H9 (cell line): Measurements from ENCODE around the gene TPRX1. TPM values are rescaled to one million over a fixed set of nuclear protein-coding genes. Genes with fewer than 3 reads are reported as not detected.

Experiments used
- DNase-seq: peaks from one replicate; pipeline ENCODE4 v3.0.0-alpha.2; 2017
- H2AFZ ChIP-seq: one replicate; pipeline ENCODE4 v1.6.1; 2013; ENCODE audit warnings: mild to moderate bottlenecking, low read length, control low read depth, moderate library complexity
- H2AK5ac ChIP-seq: 2 replicates; pipeline ENCODE4 v1.6.1; 2013; ENCODE audit warnings: low read length, control low read depth, mixed read lengths; ENCODE audit not compliant: insufficient read length
- H2BK120ac ChIP-seq: one replicate; pipeline ENCODE4 v1.6.1; 2013; ENCODE audit warnings: low read depth, mild to moderate bottlenecking, low read length, control low read depth, inconsistent platforms; ENCODE audit not compliant: poor library complexity, severe bottlenecking
- H2BK12ac ChIP-seq: 2 replicates; pipeline ENCODE4 v1.6.1; 2013; ENCODE audit warnings: low read length, control low read depth, mixed read lengths, low read depth; ENCODE audit not compliant: insufficient read length
- H2BK15ac ChIP-seq: 2 replicates; pipeline ENCODE4 v1.6.1; 2013; ENCODE audit warnings: low read depth, low read length, control low read depth
- H2BK20ac ChIP-seq: one replicate; pipeline ENCODE4 v1.6.1; 2013; ENCODE audit warnings: low read depth, mild to moderate bottlenecking, low read length, control low read depth, inconsistent platforms; ENCODE audit not compliant: poor library complexity, severe bottlenecking
- H2BK5ac ChIP-seq: 2 replicates; pipeline ENCODE4 v1.6.1; 2013; ENCODE audit warnings: low read length, control low read depth, mixed read lengths; ENCODE audit not compliant: insufficient read length
- H3K14ac ChIP-seq: 2 replicates; pipeline ENCODE4 v1.6.1; 2013; ENCODE audit warnings: low read length, control low read depth; ENCODE audit not compliant: insufficient read depth
- H3K18ac ChIP-seq: 2 replicates; pipeline ENCODE4 v1.6.1; 2013; ENCODE audit warnings: low read depth, mild to moderate bottlenecking, mixed read lengths, low read length, control low read depth; ENCODE audit not compliant: insufficient read length
- H3K23ac ChIP-seq: 2 replicates; pipeline ENCODE4 v1.6.1; 2013; ENCODE audit warnings: low read length, control low read depth, mixed read lengths, low read depth; ENCODE audit not compliant: insufficient read length
- H3K23me2 ChIP-seq: 2 replicates; pipeline ENCODE4 v1.6.1; 2013; ENCODE audit warnings: low read depth, mild to moderate bottlenecking, mixed read lengths, low read length, control low read depth; ENCODE audit not compliant: insufficient read length, poor library complexity, severe bottlenecking
- H3K27ac ChIP-seq: 2 replicates; pipeline ENCODE4 v1.5.1; 2013; ENCODE audit warnings: low read length, control low read depth, mixed read lengths, low read depth; ENCODE audit not compliant: insufficient read length
- H3K27me3 ChIP-seq: 2 replicates; pipeline ENCODE4 v1.6.1; 2013; ENCODE audit warnings: low read length, control low read depth, inconsistent platforms; ENCODE audit not compliant: insufficient read depth
- H3K4ac ChIP-seq: 2 replicates; pipeline ENCODE4 v1.6.1; 2013; ENCODE audit warnings: low read depth, mild to moderate bottlenecking, control low read depth, inconsistent platforms, low read length, moderate library complexity
- H3K4me1 ChIP-seq: 2 replicates; pipeline ENCODE4 v1.6.1; 2013; ENCODE audit warnings: low read length, control low read depth, inconsistent platforms; ENCODE audit not compliant: insufficient read depth
- H3K4me2 ChIP-seq: 2 replicates; pipeline ENCODE4 v1.6.1; 2013; ENCODE audit warnings: low read length, control low read depth, mixed read lengths; ENCODE audit not compliant: insufficient read length, insufficient read depth
- H3K56ac ChIP-seq: 2 replicates; pipeline ENCODE4 v1.6.1; 2013; ENCODE audit warnings: low read depth, mild to moderate bottlenecking, mixed read lengths, low read length, control low read depth; ENCODE audit not compliant: insufficient read length
- H3K79me1 ChIP-seq: 2 replicates; pipeline ENCODE4 v1.6.1; 2013; ENCODE audit warnings: low read depth, mild to moderate bottlenecking, moderate library complexity, low read length, control low read depth, inconsistent platforms; ENCODE audit not compliant: insufficient read depth, poor library complexity, severe bottlenecking
- H3K79me2 ChIP-seq: 2 replicates; pipeline ENCODE4 v1.6.1; 2013; ENCODE audit warnings: low read length, control low read depth, inconsistent platforms; ENCODE audit not compliant: insufficient read depth
- H3K9ac ChIP-seq: 2 replicates; pipeline ENCODE4 v1.6.1; 2013; ENCODE audit warnings: low read length, control low read depth, mixed read lengths; ENCODE audit not compliant: insufficient read length; ENCODE audit errors: extremely low read depth
- H3K9me3 ChIP-seq: one replicate; pipeline ENCODE4 v1.6.1; 2013; ENCODE audit warnings: low read depth, low read length, inconsistent platforms; ENCODE audit not compliant: control insufficient read depth
- H3T11ph ChIP-seq: one replicate; pipeline ENCODE4 v1.6.1; 2013; ENCODE audit warnings: mild to moderate bottlenecking, low read length, control low read depth, inconsistent platforms
- H4K20me1 ChIP-seq: one replicate; pipeline ENCODE4 v1.6.1; 2013; ENCODE audit not compliant: control insufficient read depth, insufficient read length, insufficient read depth
- H4K5ac ChIP-seq: 2 replicates; pipeline ENCODE4 v1.6.1; 2013; ENCODE audit warnings: low read depth, mild to moderate bottlenecking, mixed read lengths, low read length, control low read depth; ENCODE audit not compliant: insufficient read length
- H4K8ac ChIP-seq: replicated peaks from 2 replicates; pipeline ENCODE4 v1.6.1; 2013; ENCODE audit warnings: low read length, control low read depth, mixed read lengths, low read depth; ENCODE audit not compliant: insufficient read length
- H4K91ac ChIP-seq: 2 replicates; pipeline ENCODE4 v1.6.1; 2013; ENCODE audit warnings: low read depth, mild to moderate bottlenecking, moderate library complexity, mixed read lengths, low read length, control low read depth; ENCODE audit not compliant: insufficient read length
- H3K27ac Mint-ChIP-seq, 3 experiments: 2 replicates in 2 of 3; 3 replicates in 1 of 3; pipeline ENCODE4 v1.8.0; 2020 to 2021; ENCODE audit warnings: mixed read lengths in 3 of 3, mild to moderate bottlenecking in 1 of 3, moderate library complexity in 1 of 3
- H3K27me3 Mint-ChIP-seq: 2 replicates; pipeline ENCODE4 v1.8.0; 2021; ENCODE audit warnings: low read depth, mild to moderate bottlenecking, moderate library complexity, mixed read lengths
- H3K36me3 Mint-ChIP-seq, 3 experiments: 2 replicates in 2 of 3; 3 replicates in 1 of 3; pipeline ENCODE4 v1.8.0; 2020 to 2021; ENCODE audit warnings: low read depth in 3 of 3, mixed read lengths in 3 of 3; ENCODE audit not compliant: insufficient read depth in 1 of 3
- H3K4me1 Mint-ChIP-seq, 2 experiments: 2 replicates each; pipeline ENCODE4 v1.8.0; 2020; ENCODE audit warnings: mixed read lengths in 2 of 2
- H3K4me3 Mint-ChIP-seq, 2 experiments: 2 replicates in 1 of 2; 3 replicates in 1 of 2; pipeline ENCODE4 v1.8.0; 2020 to 2021; ENCODE audit warnings: mild to moderate bottlenecking in 2 of 2, mixed read lengths in 2 of 2, moderate library complexity in 1 of 2
- H3K9me3 Mint-ChIP-seq, 2 experiments: 2 replicates in 1 of 2; 3 replicates in 1 of 2; pipeline ENCODE4 v1.8.0; 2020; ENCODE audit warnings: mild to moderate bottlenecking in 2 of 2, mixed read lengths in 2 of 2, moderate library complexity in 1 of 2
- WGBS: extraction: QIAGEN DNeasy Blood & Tissue Kit; methylation state at CpG from one replicate; pipeline ENCODE4 v1.1.7; 2013; ENCODE audit warnings: missing lambda C conversion rate, low lambda C conversion rate, mixed read lengths; ENCODE audit not compliant: insufficient read length; ENCODE audit errors: extremely low coverage; 5-methylcytosine and 5-hydroxymethylcytosine counted together
- total RNA-seq: library from RNA; stranded (reverse); gene quantifications from 2 replicates; pipeline ENCODE4 v1.2.1, GENCODE V29; 2021
- TF ChIP-seq, protein P1 (sequence below): fragments of 200-600 bp; sonication (generic); conservative IDR thresholded peaks from 3 replicates; pipeline ENCODE4 v1.8.0; 2021; ENCODE audit warnings: antibody characterized with exemption, mild to moderate bottlenecking

TPRX1 gene
- total RNA-seq, 1 experiment from 2014 or later: not detected

GRCh38 chr19:47768604-47769003 is 35.7 kb downstream of the TPRX1 start:
- Histone ChIP-seq H2AFZ (no peak overlapping the region), H2BK5ac (no peak overlapping the region), H3K4me2 (no peak overlapping the region), H2BK15ac (no peak overlapping the region), H3K9ac (no peak overlapping the region), H3K23ac (no peak overlapping the region), H3K79me1 (no peaks in the 10 kb centered on the region), H2BK20ac (no peak overlapping the region), H4K91ac (no peak overlapping the region), H4K5ac (no peak overlapping the region), H3K4ac (no peak overlapping the region), H2AK5ac (no peak overlapping the region), H3K4me1 (no peaks in the 10 kb centered on the region), H3K9me3 (no peaks in the 10 kb centered on the region), H3K18ac (no peak overlapping the region), H3K79me2 (no peaks in the 10 kb centered on the region), H4K8ac (no peak overlapping the region), H3K27me3 (no peaks in the 10 kb centered on the region), H3K56ac (no peak overlapping the region), H4K20me1 (no peaks in the 10 kb centered on the region), H3T11ph (no peak overlapping the region), H3K23me2 (peaks cover 2% of the 10 kb centered on the region), H3K27ac (no peak overlapping the region), H2BK12ac (no peak overlapping the region), H2BK120ac (no peak overlapping the region), H3K14ac (no peak overlapping the region)
- Mint-ChIP-seq H3K27ac (no peak overlapping the region), H3K36me3 (peaks cover 0 to 3% (median 0%) of the 10 kb centered on the region in 3 experiments; a peak in 3 of 7 replicates), H3K4me1 (peaks cover 14 to 23% of the 10 kb centered on the region in 2 experiments), H3K9me3 (peaks cover 0 to 3% of the 10 kb centered on the region in 2 experiments; a peak in 3 of 5 replicates), H3K27me3 (peaks cover 2% of the 10 kb centered on the region; the same call in 1 of the 2 replicates), H3K4me3 (no peak overlapping the region)
- WGBS: no CpG with 5 or more reads among the region's 2 CpGs
- no peak for DNase-seq
- TF ChIP-seq, protein P1, sequence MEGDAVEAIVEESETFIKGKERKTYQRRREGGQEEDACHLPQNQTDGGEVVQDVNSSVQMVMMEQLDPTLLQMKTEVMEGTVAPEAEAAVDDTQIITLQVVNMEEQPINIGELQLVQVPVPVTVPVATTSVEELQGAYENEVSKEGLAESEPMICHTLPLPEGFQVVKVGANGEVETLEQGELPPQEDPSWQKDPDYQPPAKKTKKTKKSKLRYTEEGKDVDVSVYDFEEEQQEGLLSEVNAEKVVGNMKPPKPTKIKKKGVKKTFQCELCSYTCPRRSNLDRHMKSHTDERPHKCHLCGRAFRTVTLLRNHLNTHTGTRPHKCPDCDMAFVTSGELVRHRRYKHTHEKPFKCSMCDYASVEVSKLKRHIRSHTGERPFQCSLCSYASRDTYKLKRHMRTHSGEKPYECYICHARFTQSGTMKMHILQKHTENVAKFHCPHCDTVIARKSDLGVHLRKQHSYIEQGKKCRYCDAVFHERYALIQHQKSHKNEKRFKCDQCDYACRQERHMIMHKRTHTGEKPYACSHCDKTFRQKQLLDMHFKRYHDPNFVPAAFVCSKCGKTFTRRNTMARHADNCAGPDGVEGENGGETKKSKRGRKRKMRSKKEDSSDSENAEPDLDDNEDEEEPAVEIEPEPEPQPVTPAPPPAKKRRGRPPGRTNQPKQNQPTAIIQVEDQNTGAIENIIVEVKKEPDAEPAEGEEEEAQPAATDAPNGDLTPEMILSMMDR: no peak
